NB4 (cell line): ENCODE measurements around the gene TIAL1.

Experiments used
- CTCF ChIP-seq: IDR thresholded peaks from one replicate; pipeline ENCODE4 v1.5.1; 2012; ENCODE audit warnings: low read depth, low read length
- MAX ChIP-seq: IDR thresholded peaks from 2 replicates; pipeline ENCODE4 v1.6.1; 2011; ENCODE audit warnings: low read depth, low read length
- POLR2A ChIP-seq: IDR thresholded peaks from 2 replicates; pipeline ENCODE4 v1.6.1; 2011; ENCODE audit warnings: mild to moderate bottlenecking; ENCODE audit not compliant: insufficient read length; ENCODE audit errors: extremely low read depth

- TF ChIP-seq CTCF (no peak), POLR2A (no peak), MAX (no peak)
These were observed 45.9 kb downstream of the TIAL1 start for GRCh38 chr10:119550827-119551226.
